DMS 273 treated with DMSO at 0.1 percent for 48 hours (cell line): ENCODE data around the gene COA1.
"Not testable (repeated sequence)": the region's sequence is repeated elsewhere in the genome, so short reads cannot be mapped to it uniquely, and the experiment has no call there.

Experiments used
- DNase-seq: peaks from one replicate; lab custom pipeline; 2025; lab: John Stamatoyannopoulos, UW

The COA1 gene

GRCh38 chr7:43689115-43689514 lies 40.2 kb downstream of the COA1 start:
- no peak for DNase-seq

- DNase-seq = not testable (repeated sequence)
These were observed 41.5 kb downstream of the COA1 start for GRCh38 chr7:43687866-43688265.

GRCh38 chr7:43686991-43687390 lies 42.3 kb downstream of the COA1 start:
- no peak for DNase-seq

- no peak for DNase-seq
These were observed 48.6 kb downstream of the COA1 start for GRCh38 chr7:43680736-43681135.

GRCh38 chr7:43679210-43680068 lies 49.9 kb downstream of the COA1 start:
- no peak for DNase-seq

- DNase-seq = no peak
These were observed 51.0 kb downstream of the COA1 start for GRCh38 chr7:43678315-43678714.

GRCh38 chr7:43677864-43678263 lies 51.5 kb downstream of the COA1 start:
- no peak for DNase-seq

GRCh38 chr7:43674559-43675436 lies 54.5 kb downstream of the COA1 start:
- no peak for DNase-seq

- not testable (repeated sequence) for DNase-seq
These were observed 55.9 kb downstream of the COA1 start for GRCh38 chr7:43673243-43673976.

GRCh38 chr7:43671521-43671920 lies 57.8 kb downstream of the COA1 start:
- no peak for DNase-seq

GRCh38 chr7:43669286-43670081 lies 59.8 kb downstream of the COA1 start:
- DNase-seq = no peak

- DNase-seq = no peak
These were observed 61.3 kb downstream of the COA1 start for GRCh38 chr7:43668035-43668434.

- DNase-seq = no peak
These were observed 62.4 kb downstream of the COA1 start for GRCh38 chr7:43666938-43667337.

- DNase-seq = no peak
These were observed 64.6 kb downstream of the COA1 start for GRCh38 chr7:43664681-43665080.

GRCh38 chr7:43660141-43660540 lies 69.2 kb downstream of the COA1 start:
- no peak for DNase-seq

GRCh38 chr7:43659549-43659896 lies 69.8 kb downstream of the COA1 start:
- no peak for DNase-seq

- no peak for DNase-seq
These were observed 70.4 kb downstream of the COA1 start for GRCh38 chr7:43658718-43659548.

GRCh38 chr7:43656997-43657396 lies 72.3 kb downstream of the COA1 start:
- no peak for DNase-seq

- no peak for DNase-seq
These were observed 73.7 kb downstream of the COA1 start for GRCh38 chr7:43655584-43655983.

- DNase-seq = no peak
These were observed 75.3 kb downstream of the COA1 start for GRCh38 chr7:43653891-43654504.
